ENCODE results near the gene PARP14. TPM values are rescaled to one million over a fixed set of nuclear protein-coding genes. Genes with fewer than 3 reads are reported as not detected.

The PARP14 gene
- total and polyA plus RNA-seq, 2 donors (not counting 1 experiment from before 2014, with no cell fraction given) = 113 to 188 TPM

DNA sequence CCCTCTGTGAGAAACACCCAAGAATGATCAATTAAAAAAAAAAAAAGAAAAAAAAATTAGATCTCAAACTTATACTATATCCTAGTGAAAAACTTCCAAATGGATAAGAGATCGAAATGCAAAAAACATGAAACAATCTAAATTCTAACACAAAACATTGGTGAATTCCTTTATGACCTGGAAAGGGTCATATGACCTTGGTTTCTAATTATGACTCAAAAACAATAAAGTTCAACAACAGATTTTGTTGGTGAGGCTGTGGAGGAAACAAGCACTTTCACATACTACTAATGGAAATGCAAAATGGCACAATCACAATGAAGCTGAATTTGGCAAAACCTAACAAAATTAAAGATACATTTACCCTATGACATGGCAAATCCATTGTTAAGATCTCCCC lies 67.7 kb downstream of the PARP14 start:
- POLR2A ChIA-PET = no interaction called here
- WGBS (ENCODE audit: insufficient coverage) = no CpG with 5 or more reads among the region's 1 CpG

DNA sequence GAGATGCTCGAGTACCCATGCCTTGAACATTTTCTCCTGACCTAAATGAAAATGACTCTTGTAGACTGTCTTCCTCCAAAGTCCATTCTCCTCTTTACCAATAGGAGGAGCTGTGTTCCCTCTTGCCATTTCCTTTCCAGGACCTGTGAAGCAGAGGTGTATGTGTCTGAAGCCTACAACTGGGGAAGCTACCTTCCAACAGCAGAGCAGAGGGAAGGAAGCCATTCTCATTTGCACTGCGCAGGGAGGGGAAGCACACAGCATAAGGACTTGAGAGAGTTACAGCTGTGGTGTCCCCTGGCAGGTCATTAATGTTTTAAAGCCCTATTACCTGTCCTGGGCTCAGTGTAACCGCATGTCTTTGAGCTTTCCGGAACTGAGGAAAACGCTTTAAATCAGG lies 74.3 kb downstream of the PARP14 start:
- no peak overlapping the region for H3K27ac ChIP-seq (ENCODE audit: low read length in 2 of 2)
- H3K79me2 ChIP-seq (ENCODE audit: control insufficient read depth, insufficient read depth, low read length) = no peaks in the 10 kb centered on the region
- ATAC-seq (ENCODE audit: low read depth) (peak; percentile 76), DNase-seq (peak; percentile 69)
- H3K9me3 Mint-ChIP-seq (ENCODE audit: insufficient read depth) = no peaks in the 10 kb centered on the region
- WGBS (ENCODE audit: insufficient coverage) = 90% methylated on average over 3 of the region's 5 CpGs
- no peak overlapping the region for H3K4me3 Mint-ChIP-seq
- no peaks in the 10 kb centered on the region for H3K9me3 ChIP-seq (ENCODE audit: control extremely low read depth in 1 of 3, control insufficient read depth in 2 of 3, insufficient read depth in 1 of 3, low read length in 2 of 3)
- no peak overlapping the region for H3K4me2 ChIP-seq (replicated peaks; ENCODE audit: low read depth, low read length, poor library complexity, severe bottlenecking)
- H3K36me3 ChIP-seq (replicated peaks in 1 of 2; ENCODE audit: control extremely low read depth in 1 of 2, control insufficient read depth in 1 of 2, extremely low read depth in 1 of 2, insufficient read depth in 2 of 2, low read length in 1 of 2) = peaks cover 18 to 36% of the 10 kb centered on the region in 2 experiments
- no peak overlapping the region for H3K4me3 ChIP-seq (ENCODE audit: control extremely low read depth in 1 of 5, extremely low read depth in 1 of 5, insufficient read depth in 1 of 5, low read depth in 2 of 5, low read length in 4 of 5)
- no peak overlapping the region for H3K27ac Mint-ChIP-seq
- no peak overlapping the region for H2AFZ ChIP-seq (ENCODE audit: insufficient read depth, low read depth, low read length, poor library complexity, severe bottlenecking)
- H3K9ac ChIP-seq (ENCODE audit: low read length) = no peak overlapping the region
- ChIA-PET CTCF (interaction anchor here (0.7 to 2.3 kb wide), 27 partner anchors 10 to 358 kb away, joined by 3 to 24 read pairs (median 4); partner anchors contain the start of genes HSPBAP1 and SEMA5B), POLR2A (interaction anchor here (0.7 to 1.5 kb wide), 2 partner anchors 39 to 447 kb away, joined by 3 to 4 read pairs; partner anchors contain the start of genes HSPBAP1 and SEC22A)
- no peaks in the 10 kb centered on the region for H3K4me1 Mint-ChIP-seq
- H4K20me1 ChIP-seq (ENCODE audit: control insufficient read depth, insufficient read depth, low read length, poor library complexity, severe bottlenecking) = no peaks in the 10 kb centered on the region
- H3K27me3 Mint-ChIP-seq = no peaks in the 10 kb centered on the region
- H3K27me3 ChIP-seq (replicated peaks in 1 of 4; ENCODE audit: control extremely low read depth in 1 of 4, control insufficient read depth in 3 of 4, insufficient read depth in 4 of 4, low read length in 3 of 4) = no peaks in the 10 kb centered on the region
- no peak for TF ChIP-seq EZH2 (IDR thresholded peaks at IDR 0.05; ENCODE audit: borderline replicate concordance, insufficient read depth, low read depth, low read length, poor library complexity, severe bottlenecking)
- TF ChIP-seq, protein P1, sequence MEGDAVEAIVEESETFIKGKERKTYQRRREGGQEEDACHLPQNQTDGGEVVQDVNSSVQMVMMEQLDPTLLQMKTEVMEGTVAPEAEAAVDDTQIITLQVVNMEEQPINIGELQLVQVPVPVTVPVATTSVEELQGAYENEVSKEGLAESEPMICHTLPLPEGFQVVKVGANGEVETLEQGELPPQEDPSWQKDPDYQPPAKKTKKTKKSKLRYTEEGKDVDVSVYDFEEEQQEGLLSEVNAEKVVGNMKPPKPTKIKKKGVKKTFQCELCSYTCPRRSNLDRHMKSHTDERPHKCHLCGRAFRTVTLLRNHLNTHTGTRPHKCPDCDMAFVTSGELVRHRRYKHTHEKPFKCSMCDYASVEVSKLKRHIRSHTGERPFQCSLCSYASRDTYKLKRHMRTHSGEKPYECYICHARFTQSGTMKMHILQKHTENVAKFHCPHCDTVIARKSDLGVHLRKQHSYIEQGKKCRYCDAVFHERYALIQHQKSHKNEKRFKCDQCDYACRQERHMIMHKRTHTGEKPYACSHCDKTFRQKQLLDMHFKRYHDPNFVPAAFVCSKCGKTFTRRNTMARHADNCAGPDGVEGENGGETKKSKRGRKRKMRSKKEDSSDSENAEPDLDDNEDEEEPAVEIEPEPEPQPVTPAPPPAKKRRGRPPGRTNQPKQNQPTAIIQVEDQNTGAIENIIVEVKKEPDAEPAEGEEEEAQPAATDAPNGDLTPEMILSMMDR (IDR thresholded peaks at IDR 0.05) = peak; percentile 76
- no peaks in the 10 kb centered on the region for H3K4me1 ChIP-seq (ENCODE audit: control insufficient read depth in 2 of 2, insufficient read depth in 2 of 2, low read length in 2 of 2)
- intact Hi-C loops (cut with micrococcal nuclease) = loop anchor here (5.0 kb wide), 2 partner anchors 37 to 502 kb away; partner anchors contain the start of gene HSPBAP1

More for the DNA sequence above, 67.7 kb downstream of the PARP14 start:
- no peak overlapping the region for H2AFZ ChIP-seq (ENCODE audit: insufficient read depth, low read depth, low read length, poor library complexity, severe bottlenecking)
- DNase-seq (no peak), ATAC-seq (ENCODE audit: low read depth) (no peak)
- no peak overlapping the region for H3K4me2 ChIP-seq (replicated peaks; ENCODE audit: low read depth, low read length, poor library complexity, severe bottlenecking)
- H3K9ac ChIP-seq (ENCODE audit: low read length) = no peak overlapping the region
- intact Hi-C loops (cut with micrococcal nuclease) = no loop called here
- Mint-ChIP-seq H3K9me3 (ENCODE audit: insufficient read depth) (no peaks in the 10 kb centered on the region), H3K4me3 (no peak overlapping the region), H3K27ac (no peak overlapping the region), H3K27me3 (no peaks in the 10 kb centered on the region), H3K4me1 (no peaks in the 10 kb centered on the region)
- H3K27me3 ChIP-seq (replicated peaks in 1 of 4; ENCODE audit: control extremely low read depth in 1 of 4, control insufficient read depth in 3 of 4, insufficient read depth in 4 of 4, low read length in 3 of 4) = no peaks in the 10 kb centered on the region
- H3K79me2 ChIP-seq (ENCODE audit: control insufficient read depth, insufficient read depth, low read length) = no peaks in the 10 kb centered on the region
- CTCF ChIA-PET = no interaction called here
- H3K4me1 ChIP-seq (ENCODE audit: control insufficient read depth in 2 of 2, insufficient read depth in 2 of 2, low read length in 2 of 2) = no peaks in the 10 kb centered on the region
- no peak overlapping the region for H3K27ac ChIP-seq (ENCODE audit: low read length in 2 of 2)
- TF ChIP-seq, protein P1 (IDR thresholded peaks at IDR 0.05) = no peak
- no peak for TF ChIP-seq EZH2 (IDR thresholded peaks at IDR 0.05; ENCODE audit: borderline replicate concordance, insufficient read depth, low read depth, low read length, poor library complexity, severe bottlenecking)
- no peaks in the 10 kb centered on the region for H3K9me3 ChIP-seq (ENCODE audit: control extremely low read depth in 1 of 3, control insufficient read depth in 2 of 3, insufficient read depth in 1 of 3, low read length in 2 of 3)
- peaks cover 18 to 20% of the 10 kb centered on the region in 2 experiments for H3K36me3 ChIP-seq (replicated peaks in 1 of 2; ENCODE audit: control extremely low read depth in 1 of 2, control insufficient read depth in 1 of 2, extremely low read depth in 1 of 2, insufficient read depth in 2 of 2, low read length in 1 of 2)
- H4K20me1 ChIP-seq (ENCODE audit: control insufficient read depth, insufficient read depth, low read length, poor library complexity, severe bottlenecking) = no peaks in the 10 kb centered on the region
- H3K4me3 ChIP-seq (ENCODE audit: control extremely low read depth in 1 of 5, extremely low read depth in 1 of 5, insufficient read depth in 1 of 5, low read depth in 2 of 5, low read length in 4 of 5) = no peak overlapping the region
